Measurements from ENCODE around the gene USP34. TPM values are rescaled to one million over a fixed set of nuclear protein-coding genes. Genes with fewer than 3 reads are reported as not detected.

USP34 gene
- total and polyA plus RNA-seq, 9 of the 15 experiments (the other 6 are each of a cell fraction or from before 2014, with no cell fraction given) = 19.8 to 108 (median 67.8) TPM

DNA sequence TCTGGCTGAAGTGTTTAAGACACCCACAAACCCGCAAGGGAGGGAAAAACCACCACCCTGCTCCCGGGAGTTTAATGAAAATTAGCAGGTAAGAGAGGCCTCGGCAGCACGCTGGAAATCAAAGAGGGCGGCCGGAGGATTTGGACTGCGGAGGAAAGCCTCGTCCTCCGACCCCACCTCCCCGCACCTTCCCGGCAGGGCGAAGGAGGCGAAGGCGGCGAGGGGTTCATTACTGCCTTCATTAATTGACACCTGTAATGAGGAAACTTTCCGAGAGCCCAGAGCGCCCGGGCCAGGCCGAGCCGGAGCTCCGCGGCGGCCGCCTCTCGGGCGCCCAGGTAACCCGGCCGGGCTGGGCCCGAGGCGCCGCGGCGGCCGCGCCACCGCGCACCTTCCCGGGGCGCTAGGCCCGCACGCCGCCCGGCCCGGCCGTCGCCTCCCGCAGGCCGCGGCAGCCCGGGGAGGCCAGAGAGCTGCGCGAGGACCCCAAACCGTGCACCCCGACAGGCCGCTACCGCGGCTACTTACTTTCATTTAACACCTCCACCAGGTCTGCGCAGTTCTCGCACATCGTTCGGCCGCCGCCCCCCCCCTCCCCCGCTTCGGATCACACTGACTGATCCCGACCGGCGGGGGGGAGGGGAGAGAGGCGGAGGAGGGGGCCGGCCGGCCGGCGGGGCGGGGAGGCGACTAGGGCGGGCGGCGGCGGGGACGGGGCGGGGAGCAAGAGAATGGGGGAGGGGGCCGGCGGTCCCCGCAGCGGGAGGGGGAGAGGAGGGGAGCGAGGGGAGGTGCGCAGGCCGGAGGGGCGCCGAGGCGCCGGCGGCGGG lies 550 bp downstream of the USP34 start (continued):
- TF ChIP-seq, protein P1, sequence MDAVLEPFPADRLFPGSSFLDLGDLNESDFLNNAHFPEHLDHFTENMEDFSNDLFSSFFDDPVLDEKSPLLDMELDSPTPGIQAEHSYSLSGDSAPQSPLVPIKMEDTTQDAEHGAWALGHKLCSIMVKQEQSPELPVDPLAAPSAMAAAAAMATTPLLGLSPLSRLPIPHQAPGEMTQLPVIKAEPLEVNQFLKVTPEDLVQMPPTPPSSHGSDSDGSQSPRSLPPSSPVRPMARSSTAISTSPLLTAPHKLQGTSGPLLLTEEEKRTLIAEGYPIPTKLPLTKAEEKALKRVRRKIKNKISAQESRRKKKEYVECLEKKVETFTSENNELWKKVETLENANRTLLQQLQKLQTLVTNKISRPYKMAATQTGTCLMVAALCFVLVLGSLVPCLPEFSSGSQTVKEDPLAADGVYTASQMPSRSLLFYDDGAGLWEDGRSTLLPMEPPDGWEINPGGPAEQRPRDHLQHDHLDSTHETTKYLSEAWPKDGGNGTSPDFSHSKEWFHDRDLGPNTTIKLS (IDR thresholded peaks at IDR 0.05; ENCODE audit: borderline replicate concordance, low read depth) = no peak
- peak; percentile 93 for TF ChIP-seq ZNF740 (CRISPR knock-in tag; IDR thresholded peaks at IDR 0.05)
- TF ChIP-seq ZNF740 (tag; IDR thresholded peaks at IDR 0.05) = peak in 1 of 2 experiments; percentile 91; a peak in 2 of 4 replicates
- peak; percentile 86 for TF ChIP-seq HNRNPLL (IDR thresholded peaks at IDR 0.05; ENCODE audit: low read depth, low read length, poor library complexity, severe bottlenecking)
- TF ChIP-seq ZNF551 (CRISPR knock-in tag; IDR thresholded peaks at IDR 0.05) = no peak
- no peak for TF ChIP-seq CBX1 (IDR thresholded peaks at IDR 0.05; ENCODE audit: low read depth)
- TF ChIP-seq MAZ (CRISPR knock-in tag; conservative IDR thresholded peaks at IDR 0.05 in 1 of 2, IDR thresholded peaks at IDR 0.05 in 1 of 2) = peak in 1 of 2 experiments; percentile 18; a peak in 2 of 4 replicates
- TF ChIP-seq, protein P2, sequence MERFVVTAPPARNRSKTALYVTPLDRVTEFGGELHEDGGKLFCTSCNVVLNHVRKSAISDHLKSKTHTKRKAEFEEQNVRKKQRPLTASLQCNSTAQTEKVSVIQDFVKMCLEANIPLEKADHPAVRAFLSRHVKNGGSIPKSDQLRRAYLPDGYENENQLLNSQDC (CRISPR knock-in tag; IDR thresholded peaks at IDR 0.05) = peak; percentile 67; the same call in 1 of the 2 replicates
- TF ChIP-seq MBD2 (IDR thresholded peaks at IDR 0.05; ENCODE audit: borderline replicate concordance, low read depth) = no peak; the same call in 1 of the 2 replicates
- no peak for TF ChIP-seq SLC30A9 (CRISPR knock-in tag; IDR thresholded peaks at IDR 0.05)

Measured in K562 (cell line).